A204.1 (cell line): ENCODE results near the gene DNAJC13.
"Not testable (repeated sequence)": the region's sequence is repeated elsewhere in the genome, so short reads cannot be mapped to it uniquely, and the experiment has no call there.

ENCODE experiments used
- FAIRE-seq: peaks from 2 replicates; lab custom pipeline; 2012; peaks lifted over from hg19 to GRCh38; lab: Jason Lieb, UNC

The DNAJC13 gene

DNA sequence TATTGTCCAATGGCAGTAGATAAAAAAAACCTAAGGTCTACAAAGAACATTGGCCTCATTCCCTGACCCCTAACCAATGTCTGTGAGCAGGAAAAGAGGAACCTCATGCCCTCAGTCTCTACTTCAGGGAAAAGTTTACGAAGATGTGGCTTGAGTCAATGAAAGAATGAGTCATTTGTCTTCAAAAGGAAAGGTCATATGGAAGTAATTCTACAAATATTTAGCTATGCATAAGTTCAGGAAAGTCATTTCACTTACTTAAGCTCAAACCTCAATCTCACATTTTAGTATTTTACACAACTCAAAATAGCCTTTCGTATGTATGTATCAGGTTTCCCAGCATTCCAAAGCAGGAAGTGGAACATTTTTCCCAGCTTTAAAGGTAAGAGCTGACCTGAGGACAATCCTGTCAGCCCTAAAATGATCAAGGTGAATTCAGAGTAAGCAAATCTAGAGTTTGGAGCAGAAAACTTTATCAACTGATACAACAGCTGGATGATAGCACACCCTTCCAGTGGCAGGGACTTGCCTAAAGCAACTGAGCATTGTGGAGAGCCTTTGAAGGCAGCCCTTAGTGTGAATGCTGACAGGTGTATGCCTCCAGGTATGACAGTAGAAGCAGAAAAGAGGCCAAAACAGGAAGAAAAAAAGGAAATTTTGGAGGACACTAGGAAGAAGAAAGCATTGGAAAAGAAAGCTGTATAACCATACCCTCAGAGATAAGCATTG lies 125.9 kb downstream of the DNAJC13 start:
- no peak for FAIRE-seq

DNA sequence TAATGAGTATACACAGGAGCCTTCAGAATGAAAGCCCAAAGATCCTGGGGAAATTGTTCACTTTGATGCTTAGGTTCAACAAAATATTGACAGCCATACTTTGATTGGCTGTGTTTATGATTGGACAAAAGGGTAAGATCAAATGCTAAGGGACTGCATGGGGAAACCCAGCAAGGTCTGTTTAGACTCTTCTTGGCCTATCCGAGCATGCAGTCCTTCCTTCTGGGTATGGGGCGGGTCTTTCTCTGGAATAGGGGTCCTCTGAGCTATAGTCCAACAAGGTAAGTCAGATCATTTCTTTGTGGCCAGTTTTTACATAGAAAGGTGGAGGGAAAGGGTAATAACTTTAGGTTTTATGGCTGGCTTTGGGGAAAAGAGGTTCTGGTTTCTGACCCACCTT lies 126.8 kb downstream of the DNAJC13 start:
- no peak for FAIRE-seq

GRCh38 chr3:132545471-132545870 lies 128.2 kb downstream of the DNAJC13 start:
- FAIRE-seq, result no peak

- no peak for FAIRE-seq
These were observed 131.9 kb downstream of the DNAJC13 start for GRCh38 chr3:132549169-132549568.

- no peak for FAIRE-seq
These were observed 132.7 kb downstream of the DNAJC13 start for GRCh38 chr3:132549890-132550578.

DNA sequence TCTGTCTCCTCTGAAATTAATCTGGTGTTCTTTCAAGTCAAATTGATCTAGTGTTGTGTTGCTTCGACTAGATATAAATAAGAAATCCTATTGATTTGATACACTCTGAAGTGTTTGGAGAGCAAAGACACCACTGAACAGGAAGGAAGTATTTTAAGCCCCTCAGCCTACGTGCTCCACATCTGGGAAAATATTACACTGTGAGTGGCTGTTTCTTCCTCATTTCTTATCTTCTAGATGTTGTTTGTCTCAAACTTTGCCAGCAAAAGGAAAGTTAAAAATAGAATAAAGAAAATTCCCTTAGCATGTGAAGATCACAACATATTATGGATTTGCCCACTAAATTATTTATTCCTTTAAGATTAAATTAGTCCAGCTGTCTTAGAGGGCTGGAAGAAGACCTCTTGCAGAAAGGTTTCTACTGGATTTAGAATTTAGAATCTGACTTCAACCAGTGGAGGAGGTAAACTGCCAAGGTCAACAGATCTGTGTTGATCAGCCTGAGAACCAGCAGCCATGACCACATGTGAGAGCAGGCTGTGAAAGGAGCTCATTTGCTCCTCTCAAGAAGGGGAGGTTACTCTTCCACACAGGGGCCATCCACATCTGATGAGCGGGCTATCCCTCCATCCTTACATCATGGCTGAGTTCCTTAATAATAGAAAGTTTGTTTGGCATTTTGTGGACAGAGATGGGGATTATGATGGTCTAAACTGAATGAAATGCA lies 133.4 kb downstream of the DNAJC13 start:
- FAIRE-seq, result no peak

- no peak for FAIRE-seq
These were observed 136.5 kb downstream of the DNAJC13 start for GRCh38 chr3:132553826-132554225.

GRCh38 chr3:132554437-132554836 lies 137.1 kb downstream of the DNAJC13 start:
- no peak for FAIRE-seq

DNA sequence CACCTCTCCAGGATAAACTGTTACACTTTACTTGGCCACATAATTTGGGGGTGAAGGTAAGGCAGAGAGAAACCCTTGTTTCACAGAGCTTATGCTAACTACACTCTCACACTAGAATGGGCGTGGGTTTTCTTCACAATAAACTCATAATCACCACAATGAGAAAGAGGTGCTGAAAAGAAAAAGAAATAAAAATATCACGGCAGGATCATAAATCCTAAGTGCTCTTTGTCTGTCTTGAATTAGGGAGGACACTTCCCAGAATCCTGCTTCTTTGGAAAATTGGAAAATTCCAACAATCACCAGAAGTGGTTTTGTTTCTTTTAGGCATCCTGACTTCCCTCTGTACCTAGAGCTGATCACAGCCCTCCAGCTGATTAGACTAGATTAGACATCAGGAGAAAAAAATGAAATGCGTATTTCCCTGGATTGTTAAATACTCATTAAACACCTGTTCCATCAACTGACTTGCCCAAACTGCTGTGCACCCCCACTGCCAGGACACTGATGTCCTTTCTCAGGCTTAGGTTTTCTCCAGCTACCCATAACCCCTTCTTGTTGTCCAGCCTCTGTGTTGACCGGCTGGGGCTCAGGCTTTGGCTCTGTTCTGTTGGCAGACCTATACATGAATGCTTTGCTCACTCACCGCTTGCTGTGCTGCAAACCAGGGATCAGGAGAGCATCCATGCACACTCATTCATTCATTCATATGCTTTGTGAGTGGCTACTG lies 138.2 kb downstream of the DNAJC13 start:
- FAIRE-seq, result no peak

- not testable (repeated sequence) for FAIRE-seq
These were observed 138.7 kb downstream of the DNAJC13 start for GRCh38 chr3:132556036-132556386.

DNA sequence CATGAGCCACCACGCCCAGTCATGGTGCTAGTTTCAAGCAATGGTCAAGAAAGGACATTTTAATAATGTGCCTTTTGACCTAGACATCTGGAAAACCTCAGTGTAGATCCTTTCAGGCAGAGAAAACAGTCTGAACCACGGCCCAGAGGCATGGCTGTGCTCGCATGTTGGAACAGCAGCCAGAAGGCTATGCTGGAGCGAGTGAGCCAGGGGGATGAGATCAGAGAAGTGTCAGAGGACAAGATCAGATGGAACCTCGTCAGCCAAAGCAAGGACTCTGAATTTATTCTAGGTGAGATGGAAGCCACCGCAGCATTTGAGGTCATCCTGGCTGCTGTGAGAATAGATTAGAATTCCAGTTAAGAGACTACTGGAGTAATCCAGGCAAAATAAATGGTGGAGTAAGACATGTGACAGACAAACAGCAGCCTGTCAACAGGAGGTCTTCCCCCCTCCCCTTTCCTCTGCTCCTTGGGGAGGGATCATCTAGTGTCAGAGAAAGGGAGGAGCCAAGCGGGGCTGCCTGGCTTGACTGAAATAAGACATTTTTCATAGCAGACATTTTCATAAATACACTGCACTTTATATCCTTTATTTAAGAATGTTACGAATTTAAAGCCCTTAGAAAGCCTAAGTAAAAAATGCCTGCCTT lies 139.3 kb downstream of the DNAJC13 start:
- no peak for FAIRE-seq

GRCh38 chr3:132561003-132561402 lies 143.7 kb downstream of the DNAJC13 start:
- FAIRE-seq, result no peak

GRCh38 chr3:132563420-132564069 lies 146.2 kb downstream of the DNAJC13 start:
- no peak for FAIRE-seq

- no peak for FAIRE-seq
These were observed 146.8 kb downstream of the DNAJC13 start for GRCh38 chr3:132564070-132564465.

DNA sequence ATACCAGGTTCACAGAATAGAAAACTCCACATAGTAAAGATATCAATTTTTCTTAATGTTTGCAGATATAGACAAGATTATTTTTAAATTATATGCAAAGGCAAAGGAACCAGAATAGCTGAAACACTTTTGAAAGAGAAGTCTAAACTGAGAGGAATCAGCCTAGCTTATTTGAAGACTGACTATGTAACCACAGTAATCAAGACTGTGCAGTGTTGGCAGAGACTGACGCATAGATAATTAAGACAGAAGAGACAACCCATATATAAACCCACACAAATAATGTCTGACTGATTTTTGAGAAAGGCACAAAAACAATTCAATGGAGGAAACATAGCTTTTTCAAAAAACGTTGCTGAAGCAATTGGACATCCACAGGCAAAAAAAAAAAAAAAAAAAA lies 151.1 kb downstream of the DNAJC13 start:
- no peak for FAIRE-seq

DNA sequence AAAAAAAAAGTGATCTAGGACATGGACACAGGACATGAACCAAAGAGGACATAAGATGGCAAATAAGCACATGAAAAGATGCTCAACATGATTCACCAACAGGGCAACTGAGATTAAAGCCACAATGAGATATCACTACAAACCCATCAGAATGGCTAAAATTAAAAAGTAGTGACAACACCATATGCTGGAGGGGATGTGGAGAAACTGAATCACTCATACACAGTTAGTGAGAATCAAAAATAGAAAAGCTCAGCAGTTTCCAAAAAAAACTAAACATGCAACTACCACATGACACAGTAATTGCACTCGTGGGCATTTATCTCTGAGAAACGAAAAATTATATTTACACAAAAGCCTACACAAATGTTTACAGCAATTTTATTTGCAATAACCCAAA lies 151.9 kb downstream of the DNAJC13 start:
- FAIRE-seq, result no peak

- FAIRE-seq, result no peak
These were observed 152.3 kb downstream of the DNAJC13 start for GRCh38 chr3:132569580-132569979.

- no peak for FAIRE-seq
These were observed 152.7 kb downstream of the DNAJC13 start for GRCh38 chr3:132570016-132570415.

- FAIRE-seq, result no peak
These were observed 156.5 kb downstream of the DNAJC13 start for GRCh38 chr3:132573797-132574211.

DNA sequence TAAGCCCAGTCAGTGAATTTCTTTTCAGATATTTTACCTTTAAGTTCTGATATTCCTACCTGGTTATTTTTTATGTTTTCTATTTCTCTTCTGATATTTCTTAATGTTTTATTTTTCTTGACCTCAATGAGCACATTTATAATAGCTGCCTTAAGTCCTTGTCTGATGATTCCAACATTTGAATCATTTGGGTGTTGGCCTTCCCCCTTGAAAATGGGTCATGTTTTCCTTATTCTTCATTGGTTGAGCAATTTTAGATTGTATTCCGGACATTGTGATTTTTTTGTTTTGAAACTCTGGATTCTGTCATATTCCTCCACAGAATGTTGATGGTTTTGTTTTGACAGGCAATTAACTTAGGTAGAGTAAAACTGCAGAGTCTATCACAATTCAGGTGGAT lies 170.1 kb downstream of the DNAJC13 start:
- peak; percentile 27 for FAIRE-seq
